NCI-H510A treated with DMSO at 0.1 percent for 48 hours (cell line): ENCODE measurements around the gene ARTN.
A peak's percentile ranks its signal among the peaks of the same experiment; 100 is the strongest.

ENCODE experiments used
- DNase-seq: peaks from one replicate; lab custom pipeline; 2025; lab: John Stamatoyannopoulos, UW

Gene ARTN, protein sequence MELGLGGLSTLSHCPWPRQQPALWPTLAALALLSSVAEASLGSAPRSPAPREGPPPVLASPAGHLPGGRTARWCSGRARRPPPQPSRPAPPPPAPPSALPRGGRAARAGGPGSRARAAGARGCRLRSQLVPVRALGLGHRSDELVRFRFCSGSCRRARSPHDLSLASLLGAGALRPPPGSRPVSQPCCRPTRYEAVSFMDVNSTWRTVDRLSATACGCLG

GRCh38 chr1:43933386-43934100 lies at the start of gene ARTN:
Gene ARTN, plus strand, starts transcription at chr1:43933801. Its CDS starts 1,856 bp downstream, at chr1:43935657.
- peak; percentile 99 for DNase-seq

GRCh38 chr1:43885279-43885801 lies 48.3 kb upstream of the ARTN start:
- DNase-seq: peak; percentile 96

GRCh38 chr1:43887748-43888147 lies 45.9 kb upstream of the ARTN start:
- peak; percentile 66 for DNase-seq

DNA sequence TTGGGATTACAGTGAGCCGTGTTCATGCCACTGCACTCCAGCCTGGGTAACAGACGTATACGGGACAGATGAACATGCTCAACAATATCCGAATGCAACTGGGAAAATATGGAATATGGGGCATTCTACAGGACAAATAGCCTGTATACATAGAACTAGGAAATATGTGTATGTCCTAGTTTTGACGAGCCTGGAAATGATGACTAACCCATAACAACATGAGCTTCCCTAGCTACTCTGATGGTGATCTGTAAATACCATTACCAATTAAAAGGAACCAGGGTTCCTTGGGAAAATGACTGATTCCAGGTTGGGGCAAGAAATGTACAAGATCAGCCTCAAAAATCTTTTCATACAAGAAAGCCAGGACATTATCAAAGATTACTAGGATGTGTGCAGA lies 42.8 kb upstream of the ARTN start:
- DNase-seq: no peak

DNA sequence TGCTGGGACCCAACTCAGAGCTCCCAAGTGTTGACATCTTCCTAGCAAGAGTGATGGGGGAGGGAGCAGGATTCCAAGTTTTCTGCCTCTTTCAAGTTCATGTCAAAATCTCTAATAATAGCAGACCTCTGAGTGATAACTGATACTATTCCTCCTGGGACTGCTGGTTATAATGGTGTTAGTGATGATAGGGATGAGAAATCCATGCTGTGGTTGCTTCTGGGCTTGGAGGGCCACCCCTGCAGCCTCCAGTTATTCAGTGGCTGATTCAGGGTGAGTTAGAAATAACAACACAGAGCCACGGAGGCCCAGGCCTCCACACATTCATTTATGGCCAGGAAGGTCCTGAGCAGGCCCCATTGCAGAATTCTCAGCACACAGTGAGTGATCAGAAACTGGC lies 40.6 kb upstream of the ARTN start:
- no peak for DNase-seq

GRCh38 chr1:43898981-43899380 lies 34.6 kb upstream of the ARTN start:
- no peak for DNase-seq

- DNase-seq: no peak
Observed at GRCh38 chr1:43900386-43900785, 33.2 kb upstream of the ARTN start.

GRCh38 chr1:43901196-43901961 lies 32.2 kb upstream of the ARTN start:
- DNase-seq: no peak

GRCh38 chr1:43902058-43902831 lies 31.4 kb upstream of the ARTN start:
- peak; percentile 94 for DNase-seq

GRCh38 chr1:43904660-43905551 lies 28.7 kb upstream of the ARTN start:
- no peak for DNase-seq

GRCh38 chr1:43908226-43908625 lies 25.4 kb upstream of the ARTN start:
- DNase-seq: no peak

DNA sequence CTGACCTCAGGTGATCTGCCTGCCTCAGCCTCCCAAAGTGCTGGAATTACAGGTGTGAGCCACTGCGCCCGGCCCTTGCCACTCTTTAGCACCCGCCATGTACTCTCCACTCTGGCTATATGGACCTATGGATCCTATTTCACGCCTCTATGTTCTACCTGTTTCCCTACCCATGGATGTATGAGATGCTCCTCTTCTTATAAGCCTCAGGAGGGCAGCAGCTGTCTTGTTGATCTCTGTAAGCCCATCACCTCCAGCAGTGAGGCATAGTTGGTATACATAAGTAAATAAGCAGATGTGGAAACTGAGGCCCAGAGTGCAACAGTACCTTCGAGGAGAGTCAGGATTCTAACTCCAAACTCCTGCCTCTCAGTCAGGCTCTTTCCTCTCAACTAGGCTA lies 24.7 kb upstream of the ARTN start:
- peak; percentile 38 for DNase-seq

DNA sequence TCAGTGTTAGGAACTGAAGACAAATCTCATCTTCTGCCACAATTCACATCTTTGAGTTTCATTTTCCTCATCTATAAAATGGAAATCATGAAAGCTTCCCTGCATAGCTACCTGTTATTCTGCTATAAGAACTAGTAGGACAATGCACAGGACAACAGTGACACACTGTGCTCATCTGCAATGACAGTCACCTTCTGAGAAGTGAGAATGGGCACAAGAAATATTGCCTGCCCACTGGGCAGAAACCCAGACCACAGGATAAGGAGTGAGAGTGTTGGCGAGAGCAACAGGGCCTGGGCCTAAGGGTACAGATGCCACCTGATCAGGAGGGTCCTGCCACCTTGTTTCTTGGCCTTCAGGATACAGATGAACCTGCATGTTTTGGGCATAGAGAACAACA lies 23.3 kb upstream of the ARTN start:
- DNase-seq: no peak

GRCh38 chr1:43912607-43913006 lies 21.0 kb upstream of the ARTN start:
- no peak for DNase-seq

GRCh38 chr1:43913051-43913501 lies 20.5 kb upstream of the ARTN start:
- no peak for DNase-seq

DNA sequence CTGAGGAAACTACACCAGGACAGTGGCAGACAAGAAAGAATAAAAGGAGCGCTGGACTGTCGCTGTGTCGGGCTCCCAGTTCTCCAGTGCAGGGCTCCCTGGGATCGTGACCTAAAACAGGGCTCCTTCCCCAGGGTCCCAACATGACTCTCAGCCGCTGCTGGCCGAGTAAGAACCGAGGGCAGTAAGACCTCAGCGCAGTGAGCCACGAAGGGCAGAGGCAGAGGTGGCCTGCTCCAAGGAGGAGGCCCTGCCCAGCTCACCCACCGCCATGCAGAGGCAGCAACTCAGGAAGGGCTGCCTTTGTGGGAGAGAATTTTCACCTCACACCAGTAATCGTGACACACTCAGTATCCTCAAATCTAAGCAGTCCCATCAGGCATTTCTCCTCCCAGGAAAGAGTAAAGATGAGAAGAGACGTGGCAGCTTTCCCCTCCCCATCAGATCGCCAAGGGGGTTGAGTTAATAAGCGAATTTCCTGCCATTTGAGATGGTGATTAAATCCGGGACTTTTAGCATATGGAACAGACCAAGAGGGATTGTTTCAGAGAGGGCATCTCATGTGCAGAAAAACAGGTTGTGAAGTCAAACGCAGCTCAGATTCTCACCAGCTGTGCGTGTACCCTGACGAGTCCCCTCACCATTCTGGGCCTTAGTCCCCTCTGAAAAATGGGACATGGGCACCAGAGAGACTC lies 19.8 kb upstream of the ARTN start:
- DNase-seq: no peak

GRCh38 chr1:43914576-43915525 lies 18.8 kb upstream of the ARTN start:
- DNase-seq: no peak

- DNase-seq: no peak
Observed at GRCh38 chr1:43919906-43920305, 13.7 kb upstream of the ARTN start.

DNA sequence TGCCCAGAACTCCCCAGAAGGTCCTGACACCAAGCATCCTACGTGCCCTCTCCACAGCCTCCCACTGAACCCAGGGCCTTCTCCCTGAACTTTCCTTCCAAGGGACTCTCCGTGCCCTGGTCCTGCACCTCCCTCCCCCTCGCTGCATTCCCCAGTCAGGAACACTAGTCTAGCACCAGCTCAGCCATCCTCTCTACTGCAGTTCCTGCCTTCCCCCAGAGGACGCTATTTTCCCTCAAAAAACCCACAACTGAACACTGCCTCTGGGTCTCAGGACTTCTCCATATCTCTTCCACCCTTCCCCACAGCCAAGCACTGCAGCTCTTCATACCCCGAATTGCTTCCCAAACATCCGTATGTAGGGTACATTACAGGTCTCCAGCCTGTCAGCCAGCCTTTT lies 12.6 kb upstream of the ARTN start:
- no peak for DNase-seq
